Measurements from ENCODE around the gene SDF2.
"Not testable (repeated sequence)": the region's sequence is repeated elsewhere in the genome, so short reads cannot be mapped to it uniquely, and the experiment has no call there.

SDF2 gene

DNA sequence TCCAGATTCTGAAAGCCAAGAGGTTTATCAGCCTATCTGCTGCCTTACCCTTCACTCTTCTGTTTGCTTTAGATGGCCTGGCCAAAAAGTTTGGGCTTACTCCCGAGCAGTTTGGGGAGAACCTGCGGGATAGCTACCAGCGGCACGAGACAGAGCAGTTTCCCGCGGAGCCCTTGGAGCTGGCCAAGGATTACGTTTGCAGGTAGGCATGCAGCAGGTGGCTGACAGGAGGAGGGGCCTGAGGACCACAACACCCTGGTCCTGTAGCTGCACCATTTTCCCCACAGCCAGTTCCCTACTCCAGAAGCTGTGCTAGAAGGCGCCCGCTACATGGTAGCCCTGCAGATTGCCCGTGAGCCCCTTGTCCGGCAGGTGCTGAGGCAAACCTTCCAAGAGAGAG lies 20.9 kb upstream of the SDF2 start:
- DNase-seq: no peak

DNA sequence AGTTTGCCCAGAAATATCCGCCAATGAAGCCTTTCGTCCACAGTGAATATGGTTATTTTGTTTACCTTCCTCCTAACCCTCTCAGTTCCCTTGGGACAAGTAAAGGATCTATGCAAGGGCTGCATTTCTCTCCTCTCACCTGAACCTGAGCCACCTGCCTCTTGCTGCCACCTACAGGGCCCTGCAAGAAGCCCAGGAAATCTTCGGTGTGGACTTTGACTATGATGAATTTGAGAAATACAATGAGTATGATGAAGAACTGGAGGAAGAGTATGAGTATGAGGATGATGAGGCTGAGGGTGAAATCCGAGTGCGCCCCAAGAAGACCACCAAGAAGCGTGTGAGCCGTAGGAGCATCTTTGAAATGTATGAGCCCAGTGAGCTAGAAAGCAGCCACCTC lies 14.3 kb upstream of the SDF2 start:
- peak in 2 of 3 experiments; percentile 16 to 53 for DNase-seq

DNA sequence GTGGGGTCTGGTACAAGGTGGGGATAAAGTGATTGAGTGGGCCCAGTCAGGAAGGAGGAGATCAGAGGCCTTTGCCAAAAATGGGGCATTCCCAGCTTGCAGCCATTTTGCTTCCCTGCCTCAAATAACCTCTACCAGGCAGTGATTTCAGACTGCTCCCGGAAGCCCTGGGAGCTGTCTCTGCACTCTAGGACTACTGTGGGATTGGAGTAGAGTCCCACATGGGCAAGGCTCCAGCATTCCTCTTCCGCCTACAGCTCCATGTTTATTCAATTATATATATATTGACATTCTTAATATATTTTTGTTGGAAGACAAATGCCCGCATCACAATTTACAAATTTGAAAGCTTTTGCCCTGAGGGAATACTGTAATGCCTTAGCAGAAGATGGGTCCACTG lies 13.8 kb upstream of the SDF2 start:
- no peak for DNase-seq

DNA sequence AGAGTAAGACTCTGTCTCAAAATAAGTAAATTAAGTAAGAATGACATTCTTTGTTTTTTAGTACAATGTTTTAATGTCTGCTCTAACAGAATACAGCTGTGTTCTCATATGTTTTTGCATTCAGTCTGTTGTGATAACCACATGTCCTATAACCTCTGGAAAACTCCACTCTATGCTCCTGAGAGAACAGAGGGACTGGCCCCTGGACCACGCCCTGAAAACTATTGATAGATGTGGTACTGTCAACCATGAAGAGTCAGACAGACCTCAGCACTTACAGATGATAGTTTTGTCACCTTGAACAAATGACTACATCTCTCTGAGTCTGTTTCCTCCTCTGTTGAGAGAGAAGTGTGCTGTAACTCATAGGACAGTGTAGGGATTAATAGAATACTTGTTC lies 8.2 kb upstream of the SDF2 start:
- DNase-seq: no peak

DNA sequence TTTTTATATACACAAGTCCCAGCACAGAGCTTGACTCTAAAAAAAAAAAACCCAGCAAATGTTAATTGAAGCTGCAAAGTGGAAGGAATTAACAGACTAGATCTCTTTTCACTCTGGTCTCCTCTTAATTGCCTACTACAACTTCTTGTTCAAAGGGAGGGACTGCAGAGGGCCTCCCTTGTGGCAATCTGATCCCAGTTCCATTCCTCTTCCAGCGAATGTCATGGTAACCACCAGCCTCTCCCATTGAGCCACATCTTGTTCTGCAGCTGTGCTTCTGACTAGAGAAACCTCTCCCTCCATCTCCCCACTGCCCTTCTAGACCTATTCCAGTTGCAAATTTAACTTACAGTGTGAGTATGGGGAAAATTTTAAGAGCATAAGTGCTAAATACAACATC lies 6.2 kb upstream of the SDF2 start:
- DNase-seq: no peak

DNA sequence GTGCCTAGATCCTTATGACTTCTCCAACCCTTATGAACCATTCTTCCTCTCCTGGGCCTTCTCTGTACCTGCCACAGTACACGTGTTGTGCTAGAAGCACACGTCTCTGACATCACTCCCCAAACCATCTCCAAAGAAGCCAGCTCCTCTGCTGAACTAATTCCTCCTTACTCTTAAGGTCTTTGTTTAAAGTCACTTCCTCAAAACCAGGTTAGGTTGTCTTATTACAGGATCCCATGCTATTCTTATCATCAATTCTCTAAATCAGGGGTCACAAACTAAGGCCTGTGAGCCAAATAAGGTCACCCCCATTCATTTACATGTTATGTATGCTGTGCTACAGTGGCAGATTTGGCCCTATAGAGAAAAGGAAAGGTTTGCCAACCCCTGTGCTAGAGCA lies 4.3 kb upstream of the SDF2 start:
- no peak for DNase-seq

DNA sequence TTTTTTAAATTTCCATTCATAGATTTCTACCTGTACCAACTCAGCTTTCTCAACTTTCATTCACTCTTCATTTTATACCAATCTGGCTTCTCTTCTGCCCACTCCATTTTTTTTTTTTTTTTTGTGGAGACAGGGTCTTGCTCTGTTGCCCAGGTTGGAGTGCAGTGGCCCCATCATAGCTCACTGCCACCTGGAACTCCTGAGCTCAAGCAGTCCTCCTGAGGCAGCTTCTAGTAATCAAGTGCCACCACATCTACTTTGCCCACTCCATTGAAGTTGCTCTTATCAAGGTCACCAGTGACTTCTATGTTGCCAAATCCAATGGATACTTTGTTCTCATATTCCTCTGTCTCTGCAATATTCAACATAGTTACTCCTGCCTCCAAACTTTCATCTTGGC lies 2.0 kb upstream of the SDF2 start:
- DNase-seq: no peak

DNA sequence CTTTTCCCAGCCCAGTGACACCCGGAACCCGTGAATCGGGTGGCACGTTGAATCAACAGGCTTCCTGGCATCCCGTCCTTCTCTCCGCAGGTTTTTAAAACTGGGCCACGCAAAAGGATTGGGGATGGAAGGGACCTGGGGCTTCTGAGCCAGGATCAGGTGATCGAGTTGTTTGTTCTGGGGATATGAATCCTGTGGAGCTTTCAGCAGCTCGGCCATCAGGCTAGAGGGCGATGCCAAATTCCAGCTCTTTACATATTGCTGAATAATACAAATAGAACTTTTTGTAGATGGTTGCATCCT lies 772 bp upstream of the SDF2 start:
- DNase-seq: no peak

DNA sequence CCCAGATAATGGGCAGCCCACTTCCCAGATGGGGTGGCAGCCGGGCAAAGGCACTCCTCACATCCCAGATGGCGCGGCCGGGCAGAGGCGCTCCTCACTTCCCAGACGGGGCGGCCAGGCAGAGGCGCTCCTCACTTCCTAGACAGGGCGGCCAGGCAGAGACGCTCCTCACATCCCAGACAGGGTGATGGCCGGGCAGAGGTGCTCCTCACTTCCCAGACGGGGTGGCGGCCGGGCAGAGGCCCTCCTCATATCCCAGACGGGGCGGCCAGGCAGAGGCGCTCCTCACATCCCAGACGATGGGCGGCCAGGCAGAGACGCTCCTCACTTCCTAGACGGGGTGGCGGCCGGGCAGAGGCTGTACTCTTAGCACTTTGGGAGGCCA lies 2.2 kb downstream of the SDF2 start:
- DNase-seq: not testable (repeated sequence)

DNA sequence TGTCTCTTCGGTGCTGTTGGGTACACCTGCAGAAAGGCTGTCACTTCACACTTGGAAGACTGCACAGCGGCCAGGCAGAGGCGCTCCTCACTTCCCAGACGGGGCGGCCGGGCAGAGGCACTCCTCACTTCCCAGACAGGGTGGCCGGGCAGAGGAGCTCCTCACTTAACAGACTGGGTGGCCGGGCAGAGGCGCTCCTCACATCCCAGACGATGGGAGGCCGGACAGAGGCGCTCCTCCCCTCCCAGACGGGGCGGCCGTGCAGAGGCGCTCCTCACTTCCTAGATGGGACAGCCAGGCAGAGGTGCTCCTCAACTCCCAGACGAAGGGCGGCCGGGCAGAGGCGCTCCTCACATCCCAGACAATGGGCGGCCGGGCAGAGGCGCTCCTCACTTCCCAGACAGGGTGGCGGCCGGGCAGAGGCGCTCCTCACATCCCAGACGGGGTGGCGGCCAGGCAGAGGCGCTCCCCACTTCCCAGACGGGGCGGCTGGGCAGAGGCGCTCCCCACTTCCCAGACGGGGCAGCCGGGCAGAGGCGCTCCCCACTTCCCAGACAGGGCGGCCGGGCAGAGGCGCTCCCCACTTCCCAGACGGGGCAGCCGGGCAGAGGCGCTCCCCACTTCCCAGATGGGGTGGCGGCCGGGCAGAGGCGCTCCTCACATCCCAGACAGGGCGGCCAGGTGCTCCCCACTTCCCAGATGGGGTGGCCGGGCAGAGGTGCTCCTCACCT lies 2.8 kb downstream of the SDF2 start:
- DNase-seq: not testable (repeated sequence)

DNA sequence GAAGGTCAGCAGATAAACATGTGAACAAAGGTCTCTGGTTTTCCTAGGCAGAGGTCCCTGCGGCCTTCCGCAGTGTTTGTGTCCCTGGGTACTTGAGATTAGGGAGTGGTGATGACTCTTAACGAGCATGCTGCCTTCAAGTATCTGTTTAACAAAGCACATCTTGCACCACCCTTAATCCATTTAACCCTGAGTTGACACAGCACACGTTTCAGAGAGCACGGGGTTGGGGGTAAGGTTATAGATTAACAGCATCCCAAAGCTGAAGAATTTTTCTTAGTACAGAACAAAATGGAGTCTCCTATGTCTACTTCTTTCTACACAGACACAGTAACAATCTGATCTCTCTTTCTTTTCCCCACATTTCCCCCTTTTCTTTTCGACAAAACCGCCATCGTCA lies 3.4 kb downstream of the SDF2 start:
- not testable (repeated sequence) for DNase-seq

DNA sequence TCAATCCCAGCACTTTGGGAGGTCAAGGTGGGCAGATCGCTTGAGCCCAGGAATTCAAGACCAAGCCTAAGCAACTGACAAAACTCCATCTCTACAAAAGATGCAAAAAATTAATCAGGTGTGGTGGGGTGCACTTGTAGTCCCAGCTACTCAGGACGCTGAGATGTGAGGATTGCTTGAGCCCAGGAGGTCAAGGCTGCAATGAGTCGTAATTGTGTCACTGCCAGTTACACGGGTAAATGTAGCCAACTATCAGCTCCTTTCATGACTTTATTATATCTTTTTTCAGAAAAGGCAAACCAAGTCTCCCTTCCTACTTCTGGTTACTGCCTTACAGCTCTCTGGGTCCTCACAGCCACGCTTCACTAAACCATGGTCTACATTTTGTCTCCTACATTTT lies 4.0 kb downstream of the SDF2 start:
- no peak for DNase-seq

DNA sequence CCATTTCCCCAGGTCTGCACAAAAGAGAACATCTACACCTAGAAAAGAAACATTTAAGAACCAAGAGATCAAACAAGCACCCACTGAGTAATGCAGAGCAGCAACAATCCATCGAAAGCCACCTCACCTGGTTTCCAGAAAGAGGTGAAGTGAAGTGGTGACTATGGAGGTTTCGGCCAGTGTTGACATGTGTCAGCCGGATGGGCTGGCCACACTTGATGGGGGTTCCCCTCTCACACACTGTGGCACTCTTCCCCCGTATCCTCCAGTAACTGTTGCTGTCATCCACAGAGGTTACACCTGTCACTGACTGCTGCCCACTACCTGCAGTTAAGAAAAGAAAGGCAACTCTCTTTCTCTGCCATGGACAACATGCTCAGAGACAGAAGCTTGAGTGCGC lies 6.5 kb downstream of the SDF2 start:
- no peak for DNase-seq

DNA sequence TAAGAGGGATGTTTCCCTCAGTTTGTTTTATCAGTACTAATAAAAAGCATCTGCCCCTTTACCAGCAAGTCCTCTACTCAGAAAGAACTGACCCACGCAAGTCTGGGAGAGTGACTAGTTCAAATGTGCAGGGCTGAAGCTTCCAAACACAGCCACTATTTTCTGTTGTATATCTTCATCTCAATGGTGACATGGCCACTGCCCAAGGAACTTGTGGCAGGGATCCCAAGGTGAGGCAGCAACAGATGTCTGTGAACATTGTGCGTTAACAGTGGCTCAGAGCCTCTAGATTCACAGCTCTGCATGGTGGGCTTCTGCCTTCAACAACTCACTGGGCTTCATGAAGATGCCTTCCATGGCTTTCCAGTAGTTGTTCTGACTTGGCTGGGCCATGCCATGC lies 13.0 kb downstream of the SDF2 start:
- DNase-seq: no peak

DNA sequence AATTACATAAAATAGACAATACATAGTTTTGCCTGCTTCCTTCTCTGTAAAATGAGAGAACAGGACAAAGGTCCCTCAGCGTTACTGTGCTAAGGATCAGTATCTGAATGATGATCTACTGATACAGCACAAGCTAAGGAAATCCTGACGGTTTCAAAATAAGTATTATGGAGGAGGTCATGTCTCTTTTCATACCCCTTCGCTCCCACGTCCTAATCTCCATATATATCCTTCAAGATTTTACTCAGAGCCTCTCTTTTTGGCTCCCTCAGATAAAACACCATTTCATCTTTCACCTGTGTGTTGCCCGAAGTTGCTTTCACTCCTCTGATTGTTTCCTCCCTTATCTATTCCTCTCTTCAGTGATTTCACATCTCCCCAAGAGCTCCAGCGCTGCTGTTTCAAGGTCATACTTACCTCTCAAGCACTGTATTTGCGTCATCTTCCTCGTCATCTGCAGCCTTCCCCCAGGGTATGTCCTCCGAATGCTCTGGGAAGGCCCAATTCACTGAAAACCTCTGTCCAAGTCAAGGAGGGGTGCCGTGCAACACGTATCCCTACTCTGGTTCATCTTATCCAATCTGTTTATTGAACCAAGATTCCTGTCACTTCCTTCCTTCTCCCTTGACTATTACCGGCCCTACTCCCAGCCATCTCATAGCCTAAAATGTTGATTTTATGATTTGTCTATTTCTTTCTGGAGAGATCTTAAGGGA lies 15.5 kb downstream of the SDF2 start:
- DNase-seq: no peak

DNA sequence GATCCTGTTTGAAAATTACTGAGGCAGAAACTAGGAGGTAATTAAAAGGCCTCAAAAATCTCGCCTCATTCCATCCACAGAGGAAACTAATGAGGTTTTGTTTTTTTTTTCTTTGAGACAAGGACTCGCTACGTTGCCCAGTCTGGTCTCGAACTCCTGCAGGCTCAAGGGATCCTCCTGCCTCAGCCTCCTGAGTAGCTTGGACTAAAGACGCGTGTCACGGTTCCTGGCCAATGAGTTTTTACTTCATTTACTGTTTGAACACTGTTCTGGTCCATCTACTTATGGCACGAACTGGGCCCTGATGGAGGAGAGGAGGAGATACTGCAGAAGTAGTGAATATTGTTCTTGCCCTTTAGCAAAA lies 16.1 kb downstream of the SDF2 start:
- no peak for DNase-seq

DNA sequence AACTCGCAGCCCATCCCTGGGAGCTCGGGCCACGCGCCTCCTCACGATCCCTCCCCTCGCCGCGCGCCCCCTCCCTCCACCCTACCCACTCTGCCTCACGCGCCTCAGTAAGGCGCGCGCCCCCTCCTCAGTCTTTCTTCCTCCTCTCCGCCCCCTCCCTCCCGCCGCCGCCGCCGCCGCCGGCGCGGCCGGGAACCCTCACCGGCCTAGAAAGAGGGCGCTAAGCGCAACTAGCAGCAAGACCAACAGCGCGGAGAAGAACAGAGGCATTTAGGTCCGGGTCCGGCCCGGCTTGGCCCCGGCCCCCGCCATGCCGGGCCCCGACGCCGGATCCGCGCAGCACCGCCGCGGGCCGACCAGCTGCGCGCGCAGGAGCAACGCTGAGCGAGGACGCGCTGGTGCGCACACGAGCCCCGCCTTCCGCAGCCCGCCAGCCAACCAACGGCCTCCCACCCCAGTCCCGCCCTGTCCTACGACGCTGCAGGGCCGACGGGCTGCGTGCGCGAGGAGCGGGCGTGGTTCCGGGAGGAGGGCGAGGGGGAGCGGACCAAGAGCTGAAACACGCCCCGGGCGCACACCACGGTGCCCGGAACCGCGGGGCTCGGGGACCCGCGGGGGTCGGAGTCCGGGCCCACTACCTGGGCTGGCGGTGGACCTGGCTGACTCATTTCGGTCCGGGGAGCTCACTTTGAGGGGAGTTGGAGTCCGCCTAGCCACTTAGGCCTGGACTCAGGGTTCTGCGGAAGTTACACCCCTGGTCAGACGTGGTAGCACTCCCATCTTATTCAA lies 16.7 kb downstream of the SDF2 start, which contains the start of gene BLTP2:
BLTP2 (minus strand) TSS at position 372 of the 789 bp plus-strand sequence; CDS start at position 270, 102 bp downstream.
- DNase-seq: peak; percentile 92 to 95 (median 94)

DNA sequence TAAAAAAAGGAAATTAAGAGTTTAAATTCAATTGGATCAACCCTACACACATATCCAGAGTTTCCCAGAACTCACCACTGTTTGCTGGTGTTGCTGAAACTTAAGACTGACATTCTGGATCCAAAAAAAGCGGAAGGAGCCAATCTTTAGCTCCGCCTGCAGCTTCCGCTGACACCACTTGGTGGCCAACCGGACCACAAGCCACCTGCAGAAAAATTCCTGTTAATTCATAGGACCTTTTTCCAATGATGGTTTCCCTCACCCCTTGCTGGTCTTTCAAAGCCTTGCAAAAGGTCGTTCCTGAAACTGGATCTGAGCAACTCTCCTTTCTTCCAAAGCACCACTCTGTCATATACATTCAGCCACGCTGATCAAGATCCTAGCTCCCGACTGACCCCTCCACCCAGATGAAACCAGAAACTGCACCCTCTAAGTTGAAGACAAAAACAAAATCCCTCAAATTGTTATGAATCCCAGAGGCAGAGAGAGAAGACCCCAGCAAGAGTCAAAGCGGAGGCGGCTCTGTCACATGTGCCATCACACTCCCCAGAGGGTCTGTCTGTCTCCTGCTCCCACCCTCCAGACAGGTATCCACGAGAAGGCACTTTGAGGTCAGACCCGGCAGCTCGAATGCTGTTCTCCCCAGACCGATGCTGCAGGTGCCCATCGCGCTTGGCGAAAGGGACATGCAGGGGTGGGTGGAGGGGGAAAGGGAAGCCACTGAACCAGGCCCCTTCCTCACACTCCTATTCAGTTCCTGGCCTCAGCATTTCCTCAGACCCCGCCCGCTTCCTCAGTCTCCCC lies 17.5 kb downstream of the SDF2 start:
- peak; percentile 35 to 66 (median 37) for DNase-seq

DNA sequence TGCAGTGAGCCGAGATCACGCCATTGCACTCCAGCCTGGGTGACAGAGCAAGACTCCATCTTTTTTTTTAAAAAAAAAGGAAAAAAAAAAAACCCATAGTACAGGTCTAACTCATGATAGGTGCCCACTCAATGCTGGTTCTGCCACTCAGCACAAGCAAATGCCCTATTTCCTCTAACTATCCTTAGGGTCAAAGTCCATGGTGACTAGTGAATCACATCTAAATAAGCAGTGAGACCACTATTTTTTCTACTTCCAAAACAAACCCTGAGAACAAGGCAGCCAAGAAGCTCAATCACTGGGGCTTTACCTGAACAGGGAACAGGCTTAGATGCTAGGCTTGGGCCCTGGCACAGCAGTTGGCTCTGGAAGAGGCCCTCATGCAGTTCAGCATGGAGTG lies 20.1 kb downstream of the SDF2 start:
- DNase-seq: no peak

DNA sequence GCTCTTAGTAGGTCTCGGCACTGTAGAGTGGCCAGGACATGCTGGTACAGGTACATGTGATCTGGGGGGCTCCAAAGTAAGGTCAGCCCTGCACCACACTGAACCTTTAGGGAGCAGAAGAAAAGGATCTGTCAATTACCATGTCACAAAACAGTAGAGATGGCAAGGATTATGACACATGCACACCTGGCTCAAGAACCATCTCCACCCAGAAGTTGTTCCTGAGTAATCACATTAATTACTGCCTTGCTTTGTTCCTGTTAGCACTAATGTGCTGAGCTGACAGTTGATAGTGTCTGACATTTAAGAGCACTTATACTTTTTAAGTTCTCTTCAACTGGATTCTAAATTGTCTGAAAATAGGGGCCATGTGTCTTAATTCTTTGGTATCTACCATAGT lies 26.2 kb downstream of the SDF2 start:
- no peak for DNase-seq

DNA sequence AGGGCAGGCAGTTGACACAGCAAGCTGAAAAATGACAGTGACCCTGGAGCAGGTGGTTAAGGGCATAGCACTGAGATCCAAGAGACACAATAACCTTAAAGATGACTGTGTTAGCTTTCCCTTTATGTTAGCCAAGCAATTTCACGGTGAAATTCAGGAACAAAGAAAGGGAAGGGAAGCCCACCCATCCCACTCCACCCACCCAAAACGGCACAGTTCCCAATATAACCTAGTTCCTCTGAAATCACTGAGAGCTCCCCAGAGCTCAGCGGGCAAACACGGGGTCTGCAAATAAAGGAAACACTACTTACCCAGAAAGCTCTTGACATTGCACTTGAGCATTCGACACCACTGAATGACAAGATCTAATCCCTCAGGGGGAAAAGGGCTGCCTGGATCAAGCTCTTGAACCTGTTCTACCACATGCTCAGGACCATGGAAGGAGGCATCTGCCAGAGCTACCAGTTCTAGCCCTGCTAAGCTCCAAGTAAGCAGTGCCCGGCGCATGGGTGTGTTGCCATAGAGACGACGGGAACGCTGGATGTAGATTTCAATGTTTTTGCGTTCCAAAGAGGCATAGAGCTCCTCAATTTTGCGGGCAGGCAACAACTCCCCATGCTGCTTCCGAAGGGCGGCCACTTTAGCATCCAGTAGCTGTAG lies 27.4 kb downstream of the SDF2 start:
- peak in 1 of 3 experiments; percentile 77 for DNase-seq

DNA sequence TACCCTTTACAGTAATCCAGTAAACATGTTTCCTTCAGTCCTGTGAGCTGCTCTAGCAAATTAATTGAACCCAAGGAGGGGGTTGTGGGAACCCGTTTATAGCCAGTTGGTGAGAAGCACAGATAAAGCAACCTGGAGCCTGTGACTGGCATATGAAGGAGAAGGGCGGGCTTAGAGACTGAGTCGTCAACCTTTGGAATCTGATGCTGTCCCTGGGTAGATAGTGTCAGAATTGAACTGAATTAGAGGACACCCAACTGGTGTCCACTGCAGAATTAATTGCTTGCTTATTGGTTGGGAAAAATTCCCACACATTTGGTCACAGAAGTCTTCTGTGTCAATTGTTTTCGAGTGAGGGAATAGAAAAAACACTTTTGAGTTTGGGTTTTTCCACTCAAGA lies 34.9 kb downstream of the SDF2 start:
- DNase-seq: no peak

DNA sequence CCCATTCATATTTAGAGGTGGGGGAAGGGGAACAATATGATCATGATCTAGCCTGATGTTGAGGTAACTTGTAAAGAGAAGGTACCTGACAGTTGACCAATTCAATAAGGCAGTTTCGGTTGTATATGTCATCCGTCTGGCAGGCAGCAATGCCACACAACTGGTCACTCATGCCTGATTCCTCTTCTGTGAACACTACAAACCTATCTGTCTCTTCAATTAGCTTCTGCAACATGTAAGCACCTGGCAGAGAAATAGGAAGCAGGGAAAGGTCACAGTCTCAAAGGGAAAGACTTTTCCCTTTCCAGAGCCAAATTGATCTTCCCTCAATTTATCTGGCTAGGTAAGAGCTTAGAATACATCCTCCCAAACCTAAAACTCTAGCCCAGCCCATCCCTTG lies 37.6 kb downstream of the SDF2 start:
- DNase-seq: no peak
